Measurements from ENCODE around the gene EZR. TPM values are rescaled to one million over a fixed set of nuclear protein-coding genes. Genes with fewer than 3 reads are reported as not detected.
A peak's percentile ranks its signal among the peaks of the same experiment; 100 is the strongest.

Gene EZR
- total and polyA plus RNA-seq, 2 experiments from 2014 or later, result 399 to 623 TPM

DNA sequence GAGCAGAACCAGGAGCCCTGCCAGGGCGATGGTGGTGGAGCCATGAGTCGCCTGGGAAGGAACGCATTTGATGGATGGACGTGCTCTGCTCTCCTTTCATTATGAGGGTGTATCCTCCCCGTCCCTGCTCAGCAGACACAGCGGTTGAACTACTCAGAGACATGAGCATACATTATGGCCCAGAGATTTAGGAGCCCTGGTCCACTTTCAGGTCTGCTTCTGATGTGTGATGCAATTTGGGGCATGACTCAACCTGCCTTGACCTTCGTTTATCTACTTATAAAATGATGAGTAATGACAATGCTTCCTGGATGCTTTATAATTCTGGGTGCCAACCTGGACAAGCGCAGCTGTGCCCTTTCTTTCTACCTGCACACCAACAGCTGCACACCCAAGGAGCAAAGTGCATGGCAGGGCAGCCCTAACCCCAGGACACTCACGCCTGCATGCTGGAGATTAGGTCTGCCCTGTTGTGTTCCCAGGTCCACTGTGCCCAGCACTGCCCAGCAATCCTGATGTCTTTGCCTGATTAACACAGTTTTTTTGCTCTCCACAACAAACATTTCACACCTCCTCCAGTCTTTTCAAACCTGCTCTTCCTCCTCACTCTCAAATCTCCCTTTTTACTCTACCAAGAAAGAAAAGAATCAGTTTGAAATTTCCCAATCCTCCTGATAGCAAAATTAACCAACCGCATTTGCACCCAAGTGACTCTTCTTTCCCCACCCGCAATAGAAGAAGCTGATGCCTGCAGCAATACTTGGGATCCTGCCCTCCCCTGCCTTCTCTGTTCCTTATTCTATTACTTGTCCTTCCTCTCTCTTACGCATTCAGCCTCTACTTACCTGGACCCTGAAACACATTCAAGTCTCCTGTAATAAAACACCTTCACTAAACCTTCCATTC lies 81.2 kb downstream of the EZR start:
- WGBS (ENCODE audit: low lambda C conversion rate, missing lambda C conversion rate), result 78% methylated on average over 12 of the region's 12 CpGs
- TF ChIP-seq EZH2phosphoT487 (IDR thresholded peaks at IDR 0.05; ENCODE audit: low read depth, severe bottlenecking, unreplicated experiment) (no peak), CTCF (IDR thresholded peaks at IDR 0.05; ENCODE audit: poor library complexity) (no peak), EZH2 (IDR thresholded peaks at IDR 0.05; ENCODE audit: borderline replicate concordance) (no peak)
- Histone ChIP-seq H3K4me1 (ENCODE audit: insufficient read depth) (no peaks in the 10 kb centered on the region), H3K27me3 (no peaks in the 10 kb centered on the region), H3K27ac (peak overlapping the region; percentile 33), H2AFZ (no peak overlapping the region), H3K4me3 (no peak overlapping the region), H4K20me1 (ENCODE audit: insufficient read depth, poor library complexity, severe bottlenecking) (no peaks in the 10 kb centered on the region), H3K4me2 (no peak overlapping the region), H3K9me2 (replicated peaks; ENCODE audit: insufficient read depth) (no peaks in the 10 kb centered on the region), H3K36me3 (replicated peaks; ENCODE audit: insufficient read depth, low read depth) (no peaks in the 10 kb centered on the region), H3K9me3 (ENCODE audit: low read depth) (no peaks in the 10 kb centered on the region), H3K79me2 (no peaks in the 10 kb centered on the region)
- DNase-seq (ENCODE audit: low spot score), result no peak

DNA sequence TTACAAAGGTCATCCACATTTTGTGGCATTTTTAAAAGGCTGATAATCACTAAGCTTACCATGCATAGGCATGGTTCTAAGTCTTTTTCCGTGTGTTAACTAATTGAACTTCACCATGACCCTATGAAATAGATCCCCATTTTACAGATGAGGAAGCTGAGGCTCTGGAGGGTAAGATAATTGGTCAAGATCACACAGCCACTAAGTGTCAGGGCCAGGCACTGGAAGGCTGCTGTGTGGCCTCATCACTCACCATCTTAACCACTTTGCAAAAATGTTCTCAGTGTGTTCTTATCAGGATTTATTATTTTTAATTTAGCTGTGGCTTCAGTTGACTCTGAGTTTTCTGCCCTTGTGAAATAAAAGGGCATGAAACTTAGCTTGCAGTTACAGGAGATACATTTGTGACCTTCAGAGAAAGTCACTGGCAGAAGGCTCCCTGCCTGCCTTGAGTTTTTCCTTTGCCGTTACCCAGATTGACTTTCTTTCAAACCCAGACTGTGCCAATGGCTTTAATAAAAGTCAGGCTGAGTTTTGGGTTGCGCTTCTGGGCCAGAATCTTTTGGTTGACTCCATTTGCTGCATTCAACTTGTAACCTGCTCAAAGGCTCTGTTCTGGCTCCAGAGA lies 82.0 kb downstream of the EZR start:
- H2AFZ ChIP-seq, result no peak overlapping the region
- H3K27me3 ChIP-seq, result no peaks in the 10 kb centered on the region
- TF ChIP-seq EZH2phosphoT487 (IDR thresholded peaks at IDR 0.05; ENCODE audit: low read depth, severe bottlenecking, unreplicated experiment) (no peak), EZH2 (IDR thresholded peaks at IDR 0.05; ENCODE audit: borderline replicate concordance) (no peak), CTCF (IDR thresholded peaks at IDR 0.05; ENCODE audit: poor library complexity) (no peak)
- no peaks in the 10 kb centered on the region for H3K9me3 ChIP-seq (ENCODE audit: low read depth)
- H3K4me3 ChIP-seq, result no peak overlapping the region
- H4K20me1 ChIP-seq (ENCODE audit: insufficient read depth, poor library complexity, severe bottlenecking), result no peaks in the 10 kb centered on the region
- no peaks in the 10 kb centered on the region for H3K79me2 ChIP-seq
- H3K4me1 ChIP-seq (ENCODE audit: insufficient read depth), result no peaks in the 10 kb centered on the region
- H3K9me2 ChIP-seq (replicated peaks; ENCODE audit: insufficient read depth), result no peaks in the 10 kb centered on the region
- no peaks in the 10 kb centered on the region for H3K36me3 ChIP-seq (replicated peaks; ENCODE audit: insufficient read depth, low read depth)
- no peak for DNase-seq (ENCODE audit: low spot score)
- peak overlapping the region; percentile 33 for H3K27ac ChIP-seq
- WGBS (ENCODE audit: low lambda C conversion rate, missing lambda C conversion rate), result 91% methylated on average over 3 of the region's 3 CpGs
- H3K4me2 ChIP-seq, result no peak overlapping the region

GRCh38 chr6:158735009-158735408 lies 84.2 kb downstream of the EZR start:
- Histone ChIP-seq H3K27ac (no peak overlapping the region), H3K9me2 (replicated peaks; ENCODE audit: insufficient read depth) (no peaks in the 10 kb centered on the region), H3K4me1 (ENCODE audit: insufficient read depth) (no peaks in the 10 kb centered on the region), H3K27me3 (no peaks in the 10 kb centered on the region), H3K4me3 (no peak overlapping the region), H2AFZ (no peak overlapping the region), H3K36me3 (replicated peaks; ENCODE audit: insufficient read depth, low read depth) (no peaks in the 10 kb centered on the region), H3K4me2 (no peak overlapping the region), H4K20me1 (ENCODE audit: insufficient read depth, poor library complexity, severe bottlenecking) (no peaks in the 10 kb centered on the region), H3K9me3 (ENCODE audit: low read depth) (no peaks in the 10 kb centered on the region), H3K79me2 (no peaks in the 10 kb centered on the region)
- WGBS (ENCODE audit: low lambda C conversion rate, missing lambda C conversion rate), result 85% methylated on average over 3 of the region's 3 CpGs
- DNase-seq (ENCODE audit: low spot score), result no peak
- TF ChIP-seq EZH2 (IDR thresholded peaks at IDR 0.05; ENCODE audit: borderline replicate concordance) (no peak), CTCF (IDR thresholded peaks at IDR 0.05; ENCODE audit: poor library complexity) (no peak), EZH2phosphoT487 (IDR thresholded peaks at IDR 0.05; ENCODE audit: low read depth, severe bottlenecking, unreplicated experiment) (no peak)
